Suppressor macrophage (primary cell): ENCODE results near the gene NIPSNAP3A.
A peak's percentile ranks its signal among the peaks of the same experiment; 100 is the strongest.

Experiments used
- DNase-seq, 4 experiments: peaks; one replicate each; pipeline ENCODE4 v3.0.0-alpha.2; 2020 to 2022

Gene NIPSNAP3A

DNA sequence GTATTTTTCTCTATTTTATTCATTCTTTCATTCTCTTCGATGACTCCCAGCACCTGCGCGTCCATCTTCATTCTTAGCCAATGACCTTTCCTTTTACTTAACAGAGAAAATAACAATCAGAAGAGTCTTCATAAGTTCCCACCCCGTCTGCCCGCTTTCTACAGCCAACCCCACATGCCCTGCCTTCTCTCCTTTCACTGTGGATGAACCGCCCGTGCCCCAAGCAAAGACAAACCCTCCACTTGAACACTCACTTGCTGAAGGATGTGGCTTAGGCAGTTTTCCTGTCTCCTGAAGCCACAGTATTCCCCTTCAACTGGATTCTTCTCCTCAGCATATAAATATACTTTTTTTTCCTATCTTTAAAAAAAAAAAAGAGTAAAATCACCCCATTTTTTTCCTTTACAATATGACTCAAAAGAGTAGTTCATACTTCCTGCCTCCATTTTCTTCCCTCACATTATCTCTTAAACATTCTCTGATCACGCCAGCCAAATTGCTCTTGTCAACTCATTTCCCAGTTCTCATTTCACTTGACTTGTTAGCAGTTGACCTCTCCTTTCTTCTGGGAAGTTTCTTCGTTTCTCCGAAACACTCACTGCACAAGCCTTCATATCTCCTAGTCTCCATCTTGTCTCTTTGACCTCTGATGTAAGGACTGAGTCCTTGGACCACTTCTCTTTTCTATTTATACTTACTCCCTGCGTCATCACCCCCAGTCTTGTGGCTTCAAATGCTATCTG is 27.5 kb downstream of the NIPSNAP3A start:
- peak; percentile 77 to 93 (median 84) for DNase-seq

DNA sequence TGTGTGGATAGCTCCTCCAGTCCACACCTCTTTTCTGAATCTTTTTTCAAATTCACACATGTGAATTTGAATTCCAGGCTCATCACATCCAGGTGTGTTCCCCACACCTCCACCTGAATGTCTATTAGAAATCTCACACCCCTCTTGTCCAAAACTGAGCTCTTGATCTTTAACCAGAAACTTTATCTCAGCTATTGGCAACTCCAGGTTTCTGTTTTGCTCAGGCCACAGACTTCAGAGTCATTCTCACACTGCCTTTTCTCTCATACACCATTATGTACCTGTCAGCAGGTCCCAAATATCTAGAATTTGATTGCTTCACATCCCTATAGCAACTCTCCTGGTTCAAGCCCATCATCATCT is 28.1 kb downstream of the NIPSNAP3A start:
- DNase-seq = peak in 1 of 4 experiments; percentile 35

DNA sequence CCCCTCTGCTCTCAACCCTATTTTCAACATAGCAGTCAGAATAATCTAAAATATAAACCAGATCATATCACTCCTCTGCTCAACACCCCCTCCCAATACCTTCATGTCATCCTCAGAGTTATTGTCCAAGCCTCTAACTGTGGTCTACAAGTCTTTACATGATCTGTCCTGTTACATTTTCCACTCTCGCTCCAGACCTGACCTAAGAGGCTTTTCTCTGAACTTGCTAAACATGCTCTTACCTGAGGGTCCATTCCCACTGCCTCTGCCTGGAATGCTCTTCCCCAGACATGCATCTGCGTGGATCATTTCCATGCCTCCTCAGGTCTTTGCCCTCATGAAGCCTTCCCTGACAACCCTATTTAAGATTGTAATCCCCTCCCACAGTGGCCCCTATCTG is 28.5 kb downstream of the NIPSNAP3A start:
- DNase-seq = no peak

DNA sequence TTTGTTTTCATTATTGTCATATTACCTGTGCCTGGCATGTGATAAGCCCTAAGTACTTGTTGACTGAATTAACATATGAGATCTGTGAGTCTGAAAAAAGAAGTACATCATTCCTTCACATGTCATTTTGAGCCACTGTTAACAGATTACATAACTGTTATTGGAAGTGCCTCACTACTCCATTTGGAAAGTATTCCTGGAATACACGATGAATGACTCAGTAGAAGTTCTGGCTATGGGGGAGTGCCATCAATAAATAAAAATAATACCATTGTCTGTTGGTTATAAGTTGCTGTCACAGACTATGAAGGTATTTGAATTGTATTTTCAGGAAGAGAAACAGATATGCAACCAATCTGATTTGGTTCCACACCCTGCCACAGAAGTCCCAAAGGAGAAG is 29.3 kb downstream of the NIPSNAP3A start:
- DNase-seq = peak in 2 of 4 experiments; percentile 13 to 25

DNA sequence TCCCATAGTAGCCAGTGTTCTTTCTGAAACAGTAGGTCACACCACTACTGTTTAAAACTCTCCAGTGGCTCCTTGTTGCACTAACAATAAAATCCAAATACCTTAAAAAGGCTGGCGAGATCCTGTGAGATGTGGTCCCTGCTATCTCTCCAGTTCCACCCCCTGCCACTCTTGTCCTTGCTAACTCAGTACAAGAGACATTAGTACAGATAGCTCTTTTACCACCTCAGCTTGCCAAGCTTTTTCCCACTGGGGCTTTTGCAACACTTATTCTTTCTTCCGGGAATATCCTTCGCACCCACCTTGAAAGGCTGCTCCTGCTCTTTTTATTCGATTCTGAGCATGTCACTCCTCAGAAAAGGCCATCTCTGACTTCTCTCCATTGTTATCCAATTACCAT is 31.3 kb downstream of the NIPSNAP3A start:
- DNase-seq = no peak

DNA sequence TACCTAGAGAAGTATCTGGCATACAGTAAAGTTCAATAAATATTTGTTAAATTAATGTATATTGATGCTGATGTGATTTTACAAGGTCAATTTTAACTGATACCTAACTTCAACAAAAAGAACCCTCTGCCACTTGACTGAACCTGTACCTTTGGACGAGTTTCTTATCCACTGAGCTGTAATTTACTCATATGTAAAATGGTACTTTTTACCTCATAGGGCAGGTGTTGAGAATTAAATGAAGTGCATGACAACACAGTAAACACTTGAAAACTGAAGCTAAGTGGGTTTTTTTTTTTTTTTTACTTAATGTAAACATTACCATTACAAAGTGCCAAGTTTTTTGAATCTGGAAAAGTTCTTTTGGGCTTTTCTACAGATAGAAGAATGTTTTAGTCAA is 31.9 kb downstream of the NIPSNAP3A start:
- DNase-seq = no peak

DNA sequence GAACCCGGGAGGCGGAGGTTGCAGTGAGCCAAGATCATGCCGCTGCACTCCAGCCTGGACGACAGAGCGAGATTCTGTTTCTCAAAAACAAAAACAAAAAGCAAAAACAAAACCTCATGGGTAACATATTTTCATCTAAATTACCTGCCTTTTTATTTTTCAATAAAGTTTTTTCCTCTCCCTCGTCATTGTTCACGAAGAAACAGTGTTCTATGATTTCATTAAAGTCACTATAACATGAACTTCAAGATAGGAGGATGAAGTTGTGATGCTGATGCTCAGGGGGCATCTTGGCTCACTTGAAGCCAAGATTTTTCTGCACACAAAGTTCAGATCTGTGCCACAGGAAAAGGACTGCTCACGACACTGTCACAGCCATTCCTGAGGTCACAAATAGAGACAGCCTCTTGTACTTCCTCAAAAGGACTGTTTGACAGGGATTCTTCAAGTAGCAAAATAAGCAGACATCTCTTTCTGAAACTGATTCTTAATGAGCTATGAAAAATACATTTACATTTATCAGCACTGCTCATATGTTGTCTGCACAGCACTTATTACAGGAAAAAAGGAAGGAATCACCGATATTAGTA is 32.6 kb downstream of the NIPSNAP3A start:
- peak; percentile 47 to 78 (median 69) for DNase-seq

DNA sequence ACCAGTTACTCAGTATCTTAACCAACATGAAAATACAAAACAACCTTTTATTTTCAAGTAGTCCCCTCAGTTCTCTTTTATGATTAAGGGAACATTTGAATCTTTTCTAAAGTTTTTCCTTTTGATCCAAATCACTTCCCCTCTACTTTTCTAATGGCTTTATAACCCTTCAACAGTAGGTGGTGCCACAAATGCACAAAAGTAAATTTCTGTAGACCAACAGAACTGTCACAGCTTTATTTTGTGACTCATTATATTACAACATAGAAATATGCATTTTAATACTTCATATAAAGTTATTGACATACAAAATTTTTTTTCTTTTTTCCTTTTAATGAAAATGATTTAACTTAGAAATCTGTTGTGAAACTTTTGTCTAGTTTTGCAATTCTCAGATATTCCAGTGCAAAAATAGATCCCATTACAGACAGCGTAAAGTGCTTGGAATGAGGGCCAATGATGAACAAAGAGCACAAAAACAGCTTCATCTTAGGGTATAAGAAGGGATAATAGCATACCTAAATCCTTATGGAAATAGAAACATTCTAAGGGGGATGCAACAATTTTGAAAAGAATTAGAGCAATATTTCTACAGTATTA is 33.4 kb downstream of the NIPSNAP3A start:
- peak; percentile 24 to 77 (median 68) for DNase-seq

DNA sequence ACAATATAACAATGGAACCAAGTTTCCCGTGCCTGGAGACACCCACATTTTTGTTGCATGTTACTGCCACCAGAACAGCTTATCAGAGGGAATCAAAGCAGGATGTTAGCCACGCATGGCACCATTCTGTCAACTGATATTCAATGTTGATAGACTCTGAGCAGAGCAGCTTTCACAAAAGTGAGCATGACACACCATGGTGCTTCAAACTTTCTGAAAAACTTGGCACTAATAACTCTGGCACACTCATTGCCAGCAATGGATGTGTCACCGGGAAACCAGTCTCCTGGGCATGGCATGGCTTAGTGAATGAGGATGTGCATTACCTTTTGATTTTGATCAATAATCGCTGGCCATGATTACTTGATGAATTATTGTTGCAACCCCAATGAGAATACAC is 36.1 kb downstream of the NIPSNAP3A start:
- DNase-seq = no peak

DNA sequence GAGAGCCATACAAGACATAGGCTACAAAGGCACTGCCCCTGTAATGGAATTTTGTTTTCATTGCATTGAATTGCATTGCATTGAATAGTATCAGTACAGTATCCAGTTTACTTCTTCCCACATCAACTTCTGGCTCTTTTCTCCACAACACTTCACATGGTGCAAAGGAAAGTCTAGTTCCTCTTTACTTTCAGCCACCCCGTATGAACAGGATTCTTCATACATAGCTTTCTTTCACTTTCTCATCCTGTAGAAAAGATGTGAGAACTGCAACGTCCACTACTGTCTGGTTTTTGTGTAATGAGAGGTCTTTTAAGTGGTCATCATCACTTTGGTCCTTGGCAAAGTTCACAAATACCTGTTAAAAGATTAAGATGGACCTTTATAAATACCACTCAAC is 36.6 kb downstream of the NIPSNAP3A start:
- peak; percentile 30 to 59 (median 42) for DNase-seq

DNA sequence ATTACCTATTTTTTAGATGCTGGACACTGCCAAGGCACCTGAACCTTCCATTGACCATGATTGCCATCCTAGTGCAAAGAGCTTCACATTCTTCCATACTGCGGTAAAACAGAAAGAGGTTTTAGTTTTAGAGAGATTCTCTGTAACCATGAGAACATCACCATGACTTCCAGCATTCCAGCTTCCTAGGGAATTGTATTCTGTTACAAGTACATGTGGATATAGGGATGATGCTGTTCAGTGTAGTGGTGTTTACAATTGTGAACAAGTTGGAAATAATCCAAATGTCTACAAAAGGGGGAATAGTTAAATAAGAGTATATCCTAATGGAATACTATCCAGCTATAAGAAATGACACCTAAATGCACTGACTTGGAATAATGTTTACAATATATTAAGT is 38.8 kb downstream of the NIPSNAP3A start:
- no peak for DNase-seq

DNA sequence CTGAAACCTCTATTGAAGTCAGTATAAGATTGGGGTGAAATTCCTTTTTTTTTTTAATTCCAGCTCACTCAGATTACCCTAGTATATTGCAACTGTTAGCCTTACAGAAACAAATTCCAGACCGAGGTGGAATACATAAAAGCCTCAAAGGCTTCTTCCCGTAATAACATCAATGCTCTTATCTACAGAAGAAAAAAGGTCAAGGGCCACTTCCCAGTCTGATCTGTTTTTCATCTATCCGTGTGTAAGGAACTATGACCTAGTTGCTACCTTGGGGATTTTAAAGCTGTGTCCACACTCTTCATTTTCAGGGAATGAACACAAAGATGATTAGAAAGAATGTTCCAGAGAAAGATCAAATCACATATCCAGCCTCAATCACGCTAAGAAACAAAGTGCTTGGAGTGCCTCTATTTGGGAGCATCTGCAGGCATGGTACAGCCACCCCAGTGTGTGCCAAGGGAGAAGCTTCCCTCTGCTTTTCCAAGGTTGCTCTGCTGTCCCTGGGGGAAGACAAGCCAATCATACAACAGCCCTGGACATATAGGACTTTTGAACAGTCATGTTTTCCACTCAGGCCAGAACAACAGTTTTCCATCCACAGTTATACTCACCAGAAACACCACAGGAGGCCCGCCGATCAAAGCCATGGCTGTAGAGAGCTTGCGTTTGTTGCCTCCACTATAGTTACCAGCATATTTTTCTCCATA is 40.0 kb downstream of the NIPSNAP3A start:
- DNase-seq = no peak

DNA sequence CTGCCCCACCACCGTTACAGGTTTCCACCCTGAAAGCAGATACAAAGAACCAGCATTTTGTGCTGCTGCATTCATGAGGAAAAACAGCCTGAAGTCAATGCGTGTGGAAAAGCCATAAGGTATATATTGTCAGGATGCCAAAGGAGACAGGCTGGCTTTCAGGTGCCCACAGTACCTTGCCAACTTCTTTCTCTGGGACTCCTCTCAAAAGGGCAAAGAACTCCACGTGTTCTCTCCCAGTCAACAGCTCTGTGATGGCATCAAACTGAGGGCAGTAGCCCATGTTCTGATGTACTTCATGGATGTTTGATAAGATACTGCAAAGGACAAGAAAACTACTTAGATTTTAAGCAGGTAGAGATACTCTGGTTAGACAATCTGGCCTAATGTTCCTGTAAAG is 40.8 kb downstream of the NIPSNAP3A start:
- no peak for DNase-seq

DNA sequence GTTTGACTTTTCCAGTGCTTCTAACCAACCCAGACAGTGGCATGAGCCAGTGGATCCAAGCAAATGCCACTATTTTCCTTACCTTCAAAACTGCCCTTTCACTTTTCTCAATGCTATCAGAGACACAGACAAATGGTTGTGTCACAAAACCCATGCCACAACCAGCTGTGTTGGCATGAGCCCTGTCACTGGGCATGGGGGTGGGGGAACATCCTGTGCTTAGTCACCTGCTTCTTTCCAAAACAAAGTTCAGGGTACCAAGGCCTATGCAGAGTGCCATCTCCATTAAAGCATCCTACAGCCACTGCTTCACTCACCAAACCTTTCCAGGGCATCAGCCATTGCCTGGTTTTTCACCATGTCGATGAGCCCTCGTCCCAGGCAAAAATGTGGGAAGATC is 46.6 kb downstream of the NIPSNAP3A start:
- no peak for DNase-seq

DNA sequence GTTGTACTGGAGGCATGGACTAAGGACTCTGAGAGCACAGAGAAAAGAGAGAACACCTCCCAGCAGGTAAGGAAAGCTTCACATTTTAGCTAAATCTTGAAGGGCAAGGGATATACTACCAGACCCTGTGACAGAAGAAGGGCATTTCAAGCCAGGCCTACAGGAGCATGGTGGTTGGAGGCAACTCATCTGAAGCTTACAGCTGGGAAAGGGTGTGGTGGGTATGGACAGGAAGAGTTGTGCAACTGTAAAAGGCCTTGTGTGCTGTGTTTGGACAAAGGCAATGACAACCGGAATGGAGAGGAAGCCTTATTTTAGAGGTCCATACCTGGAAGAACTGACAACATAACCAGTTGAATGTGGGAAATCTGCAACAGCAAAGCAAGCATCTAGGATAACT is 47.6 kb downstream of the NIPSNAP3A start:
- DNase-seq = peak in 1 of 4 experiments; percentile 22

DNA sequence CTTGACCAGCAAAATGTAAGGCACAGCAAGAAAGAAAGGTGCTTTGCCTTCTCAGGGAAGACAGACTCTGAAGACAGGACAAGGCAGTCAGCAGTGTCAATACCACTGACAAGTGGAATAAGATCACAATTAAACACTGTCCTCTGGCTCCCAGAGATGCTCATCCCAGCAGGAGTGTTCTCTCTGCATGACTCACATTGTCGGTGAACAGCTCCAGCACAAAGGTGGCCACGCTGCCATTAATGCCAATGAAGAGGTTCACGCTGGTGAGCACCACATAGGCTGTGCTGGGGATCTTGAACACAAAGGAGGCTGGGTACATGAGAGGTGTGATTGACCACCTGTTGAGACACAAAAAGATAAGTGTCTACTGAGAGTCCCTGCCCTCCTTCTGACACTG is 48.4 kb downstream of the NIPSNAP3A start:
- DNase-seq = no peak

DNA sequence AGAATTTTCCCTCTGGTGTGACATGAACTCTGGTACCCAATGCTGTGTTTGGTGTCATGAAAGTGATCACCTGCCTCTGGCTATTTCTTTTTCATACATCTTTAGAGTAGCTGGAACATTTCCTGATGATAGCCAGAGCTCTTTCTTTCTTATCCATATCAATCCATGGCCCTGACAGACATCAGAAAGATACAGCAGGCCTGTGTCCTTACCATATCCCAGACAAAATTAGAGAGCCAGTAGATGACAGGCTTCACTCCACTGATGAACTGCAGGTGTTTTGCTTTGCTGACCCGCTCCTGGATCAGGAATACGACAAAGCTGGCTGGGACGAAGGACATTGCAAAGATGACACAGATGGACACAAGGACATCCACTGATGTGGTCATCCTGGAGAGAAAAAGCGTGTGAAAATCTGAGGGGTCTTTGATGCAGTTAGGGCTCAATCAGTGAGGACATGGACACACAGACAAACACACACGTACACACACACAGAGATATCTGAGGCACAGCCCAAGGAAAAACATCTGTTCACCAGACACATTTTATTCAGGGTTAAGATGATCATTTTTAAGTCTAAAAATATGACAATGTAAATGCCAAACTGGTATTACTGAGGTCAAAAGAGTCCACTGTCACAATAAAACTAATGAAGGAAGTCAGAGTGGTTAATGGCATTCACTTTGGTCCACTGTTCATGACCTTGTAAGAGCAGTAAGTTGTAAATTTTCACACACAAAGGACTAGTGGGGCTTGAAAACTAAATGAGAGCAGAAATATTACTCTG is 50.9 kb downstream of the NIPSNAP3A start:
- DNase-seq = no peak

DNA sequence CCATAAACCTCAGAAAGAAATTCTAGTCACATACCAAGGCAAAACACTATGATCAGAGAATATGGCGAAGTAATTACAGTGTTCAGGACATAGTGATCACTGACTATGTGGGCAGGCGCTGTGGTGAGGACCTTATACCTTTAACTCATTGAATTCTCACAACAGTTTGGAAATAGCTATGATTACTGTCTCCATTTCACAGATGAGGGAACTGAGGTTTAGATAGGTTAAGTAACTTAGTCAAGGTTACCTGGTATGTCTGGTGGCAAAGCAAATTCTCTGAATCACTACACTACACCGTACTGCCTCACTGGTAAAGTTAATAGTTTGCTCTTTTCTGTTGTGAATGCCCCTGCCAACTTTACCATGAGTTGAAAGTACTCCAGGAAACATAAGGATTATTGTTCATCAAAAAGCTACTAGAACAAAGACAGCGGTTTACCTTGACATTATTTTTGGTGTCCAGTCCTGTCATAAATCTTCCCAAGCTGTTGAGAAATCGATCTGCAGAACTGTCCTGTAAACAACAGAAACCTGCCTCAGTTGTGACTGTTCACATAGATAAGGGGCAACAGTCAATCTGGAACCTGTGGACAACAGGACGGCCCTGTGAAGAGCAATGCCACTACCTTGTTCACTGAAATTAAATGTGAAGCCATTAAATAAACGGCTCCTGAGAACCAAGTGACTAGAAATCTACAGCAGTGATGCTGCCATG is 52.7 kb downstream of the NIPSNAP3A start:
- DNase-seq = no peak

DNA sequence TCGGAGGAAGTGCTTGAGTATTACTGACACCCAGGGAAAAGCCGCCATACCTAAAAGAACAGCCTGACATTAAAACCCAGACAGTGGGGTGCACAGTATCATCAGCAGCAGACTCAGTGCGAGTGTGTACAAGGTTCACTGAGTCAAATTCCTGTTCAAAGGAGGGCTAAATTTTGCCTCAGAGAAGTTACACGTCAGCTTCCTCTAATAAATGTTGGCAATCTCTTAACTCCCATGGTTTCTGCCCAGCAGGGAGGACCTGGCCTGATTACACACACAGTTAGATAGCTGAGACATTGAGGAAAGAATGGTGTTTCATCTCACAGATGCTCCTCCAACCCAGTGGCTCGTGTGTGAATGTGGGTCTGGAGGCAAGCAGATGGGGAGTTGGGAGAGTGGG is 54.6 kb downstream of the NIPSNAP3A start:
- no peak for DNase-seq

DNA sequence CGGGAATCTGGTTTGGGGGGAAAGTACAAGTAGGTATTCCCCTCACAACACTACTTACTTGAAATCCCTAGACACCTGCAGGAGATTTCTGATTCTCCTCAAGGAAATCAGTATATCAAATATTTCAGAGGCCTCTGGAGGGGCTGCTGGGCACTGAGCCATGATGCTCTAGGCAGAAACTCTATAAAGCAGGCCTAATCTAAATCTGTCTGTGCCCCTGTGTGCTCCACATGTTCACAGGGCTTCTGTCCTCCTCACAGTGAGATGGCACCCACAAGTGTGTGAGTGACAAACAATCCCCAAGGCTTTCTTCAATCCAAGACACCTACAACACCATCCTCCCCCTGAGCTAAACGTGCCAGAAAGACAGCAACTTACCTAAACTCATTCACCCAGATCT is 55.4 kb downstream of the NIPSNAP3A start:
- no peak for DNase-seq

DNA sequence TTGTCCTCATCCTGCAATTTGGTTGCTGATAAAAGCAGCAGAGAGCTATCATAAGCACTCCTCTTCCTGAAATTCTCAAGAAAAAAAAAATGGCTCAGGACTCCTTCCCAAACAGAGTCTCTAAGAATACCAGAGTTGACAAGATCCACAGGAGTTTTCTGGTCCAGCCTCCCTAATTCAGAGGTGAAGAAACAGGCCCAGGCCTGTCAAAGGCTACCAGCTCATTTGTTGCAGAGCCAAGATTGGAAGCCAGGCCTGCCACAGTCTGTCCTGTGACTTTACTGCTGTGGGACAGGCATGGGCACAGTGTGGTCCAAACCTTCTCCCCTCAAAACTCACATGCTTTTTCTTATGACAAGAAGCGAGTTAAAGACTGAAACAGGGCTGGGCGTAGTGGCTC is 58.0 kb downstream of the NIPSNAP3A start:
- no peak for DNase-seq

DNA sequence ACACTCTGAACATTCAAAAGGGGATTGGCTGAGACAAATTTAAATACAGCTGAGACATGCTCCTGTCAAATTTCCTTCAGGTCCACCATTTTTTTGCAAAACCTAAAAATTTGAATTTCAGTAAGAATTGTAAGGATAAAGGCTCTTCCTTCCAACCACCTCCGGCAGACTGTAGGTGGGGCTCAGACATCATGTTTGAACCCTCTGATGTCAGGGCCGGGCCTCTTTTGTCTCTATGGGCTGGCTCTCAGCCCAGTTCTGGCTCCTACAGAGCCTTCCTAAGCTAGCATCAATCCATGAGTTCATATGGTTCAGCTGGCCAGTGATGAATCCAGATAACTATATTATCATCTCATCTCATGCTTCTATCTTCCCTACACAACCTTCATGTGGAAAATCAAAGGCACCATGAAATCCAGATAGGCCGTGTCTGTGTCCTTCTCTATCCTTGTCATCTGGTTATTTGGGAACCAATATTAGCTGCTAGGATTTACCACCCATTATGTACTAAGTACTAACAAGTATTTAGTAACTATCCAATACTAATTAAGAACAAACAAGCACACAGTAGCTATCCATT is 60.6 kb downstream of the NIPSNAP3A start:
- peak in 2 of 4 experiments; percentile 19 to 36 for DNase-seq
